CD4-positive, alpha-beta T cell (primary cell): ENCODE results near the gene ZNF79. TPM values are rescaled to one million over a fixed set of nuclear protein-coding genes. Genes with fewer than 3 reads are reported as not detected.
A peak's percentile ranks its signal among the peaks of the same experiment; 100 is the strongest.

ENCODE experiments used
- ATAC-seq: fragments of 200-7000 bp; cut with Tn5 transposase; one replicate; pipeline ENCODE4 v1.10.0; 2022; ENCODE audit warnings: mild to moderate bottlenecking; ENCODE audit not compliant: poor library complexity
- CTCF ChIA-PET: fragments of 350-600 bp; sonication (Branson Sonifier 250); formaldehyde crosslinking; loops from one replicate; lab custom pipeline; 2021; ENCODE audit warnings: antibody characterized with exemption, inconsistent platforms; lab: Charles Lee
- POLR2A ChIA-PET: fragments of 350-600 bp; sonication (Branson Sonifier 250); formaldehyde crosslinking; loops from one replicate; lab custom pipeline; 2021; ENCODE audit warnings: antibody characterized with exemption, inconsistent platforms; lab: Charles Lee
- DNase-seq, 14 experiments: peaks; one replicate each; pipeline ENCODE4 v3.0.0-alpha.2; 2013 to 2020; ENCODE audit warnings: mixed read lengths in 2 of 14
- H3K27ac ChIP-seq, 2 donors: one replicate each; pipeline versions ENCODE4 v1.5.1 to v1.7.0; 2013; ENCODE audit warnings: low read length in 2 of 2, low read depth in 1 of 2, mild to moderate bottlenecking in 1 of 2
- H3K27me3 ChIP-seq, 2 experiments: 1 replicate in 1 of 2; 2 replicates in 1 of 2; pipeline versions ENCODE4 v1.6.1 to v1.7.0; 2013; ENCODE audit warnings: low read length in 2 of 2, control low read depth in 1 of 2, mild to moderate bottlenecking in 1 of 2, moderate library complexity in 1 of 2; ENCODE audit not compliant: insufficient read depth in 2 of 2, control insufficient read depth in 1 of 2
- H3K36me3 ChIP-seq: one replicate; pipeline ENCODE4 v1.6.1; 2013; ENCODE audit warnings: low read length, control low read depth; ENCODE audit not compliant: insufficient read depth
- H3K4me1 ChIP-seq: one replicate; pipeline ENCODE4 v1.6.1; 2013; ENCODE audit warnings: low read length, control low read depth; ENCODE audit not compliant: insufficient read depth
- H3K4me3 ChIP-seq: one replicate; pipeline ENCODE4 v1.5.1; 2013; ENCODE audit warnings: mild to moderate bottlenecking, low read length, moderate library complexity
- H3K9me3 ChIP-seq, 2 experiments: 1 replicate in 1 of 2; 2 replicates in 1 of 2; pipeline versions ENCODE4 v1.6.1 to v1.7.0; 2013; ENCODE audit warnings: low read length in 2 of 2, mild to moderate bottlenecking in 2 of 2, control low read depth in 1 of 2, moderate library complexity in 1 of 2; ENCODE audit not compliant: control insufficient read depth in 1 of 2, insufficient read depth in 1 of 2
- H3K27ac Mint-ChIP-seq: one replicate; pipeline ENCODE4 v1.8.0; 2020; ENCODE audit warnings: mixed read lengths
- H3K27me3 Mint-ChIP-seq: one replicate; pipeline ENCODE4 v1.8.0; 2021; ENCODE audit warnings: mixed read lengths
- H3K36me3 Mint-ChIP-seq: one replicate; pipeline ENCODE4 v1.8.0; 2021; ENCODE audit warnings: low read depth, mixed read lengths
- H3K4me1 Mint-ChIP-seq: one replicate; pipeline ENCODE4 v1.8.0; 2021; ENCODE audit warnings: low read depth, mixed read lengths
- H3K4me3 Mint-ChIP-seq: one replicate; pipeline ENCODE4 v1.8.0; 2020; ENCODE audit warnings: mild to moderate bottlenecking, mixed read lengths
- H3K9me3 Mint-ChIP-seq: one replicate; pipeline ENCODE4 v1.8.0; 2020; ENCODE audit warnings: mixed read lengths
- intact Hi-C, 2 experiments: fragments of 100-400 bp; cut with DNase I in 1 of 2; cut with micrococcal nuclease in 1 of 2; formaldehyde crosslinking; loops; one replicate each; pipeline versions ENCODE4 v1.15.1 to v1.9.0; 2023 to 2025; cut with DNase I, micrococcal nuclease
- total RNA-seq, 174 experiments: library from RNA in 2 of 174; stranded (reverse) in 2 of 174; gene quantifications; one replicate each; pipeline ENCODE4 v1.2.3 and lab custom pipeline; 2021 to 2026
- TF ChIP-seq, protein P1 (sequence below): fragments of 200-600 bp; IDR thresholded peaks from one replicate; pipeline ENCODE4 v1.8.0; 2022; ENCODE audit warnings: antibody characterized with exemption, mild to moderate bottlenecking

Gene ZNF79
- total RNA-seq, 2 experiments from 2014 or later = 4.3 to 4.9 TPM

DNA sequence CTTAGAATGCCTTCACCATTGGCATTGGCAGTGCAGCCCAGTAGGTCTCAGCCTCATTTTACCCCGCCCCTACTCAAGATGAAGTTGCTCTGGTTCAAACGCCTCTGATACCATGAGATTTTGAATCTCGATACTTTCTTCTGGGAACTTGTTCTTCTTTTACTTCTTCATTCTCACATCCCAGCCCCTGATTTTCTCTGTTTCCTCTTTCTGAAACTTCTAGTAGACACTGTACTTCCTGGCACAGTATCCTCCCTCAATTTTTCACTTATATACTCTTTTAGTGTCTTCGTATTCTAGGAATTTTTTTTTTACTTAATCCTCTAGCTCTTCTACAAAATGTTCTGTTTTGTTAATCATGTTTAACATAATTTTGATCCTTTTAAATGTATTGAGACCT, 13.1 kb upstream of the ZNF79 start:
- Mint-ChIP-seq H3K9me3 (no peaks in the 10 kb centered on the region), H3K4me1 (no peaks in the 10 kb centered on the region), H3K4me3 (no peak overlapping the region), H3K27me3 (peaks cover 76% of the 10 kb centered on the region), H3K36me3 (no peaks in the 10 kb centered on the region), H3K27ac (no peak overlapping the region)
- Histone ChIP-seq H3K27me3 (peaks cover 12 to 38% of the 10 kb centered on the region in 2 experiments), H3K9me3 (no peaks in the 10 kb centered on the region), H3K36me3 (no peaks in the 10 kb centered on the region), H3K27ac (no peak overlapping the region), H3K4me3 (no peak overlapping the region), H3K4me1 (no peaks in the 10 kb centered on the region)
- TF ChIP-seq, protein P1, sequence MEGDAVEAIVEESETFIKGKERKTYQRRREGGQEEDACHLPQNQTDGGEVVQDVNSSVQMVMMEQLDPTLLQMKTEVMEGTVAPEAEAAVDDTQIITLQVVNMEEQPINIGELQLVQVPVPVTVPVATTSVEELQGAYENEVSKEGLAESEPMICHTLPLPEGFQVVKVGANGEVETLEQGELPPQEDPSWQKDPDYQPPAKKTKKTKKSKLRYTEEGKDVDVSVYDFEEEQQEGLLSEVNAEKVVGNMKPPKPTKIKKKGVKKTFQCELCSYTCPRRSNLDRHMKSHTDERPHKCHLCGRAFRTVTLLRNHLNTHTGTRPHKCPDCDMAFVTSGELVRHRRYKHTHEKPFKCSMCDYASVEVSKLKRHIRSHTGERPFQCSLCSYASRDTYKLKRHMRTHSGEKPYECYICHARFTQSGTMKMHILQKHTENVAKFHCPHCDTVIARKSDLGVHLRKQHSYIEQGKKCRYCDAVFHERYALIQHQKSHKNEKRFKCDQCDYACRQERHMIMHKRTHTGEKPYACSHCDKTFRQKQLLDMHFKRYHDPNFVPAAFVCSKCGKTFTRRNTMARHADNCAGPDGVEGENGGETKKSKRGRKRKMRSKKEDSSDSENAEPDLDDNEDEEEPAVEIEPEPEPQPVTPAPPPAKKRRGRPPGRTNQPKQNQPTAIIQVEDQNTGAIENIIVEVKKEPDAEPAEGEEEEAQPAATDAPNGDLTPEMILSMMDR = no peak
- ATAC-seq (no peak), DNase-seq (no peak)
- ChIA-PET CTCF (no interaction called here), POLR2A (no interaction called here)
- intact Hi-C loops = no loop called here

DNA sequence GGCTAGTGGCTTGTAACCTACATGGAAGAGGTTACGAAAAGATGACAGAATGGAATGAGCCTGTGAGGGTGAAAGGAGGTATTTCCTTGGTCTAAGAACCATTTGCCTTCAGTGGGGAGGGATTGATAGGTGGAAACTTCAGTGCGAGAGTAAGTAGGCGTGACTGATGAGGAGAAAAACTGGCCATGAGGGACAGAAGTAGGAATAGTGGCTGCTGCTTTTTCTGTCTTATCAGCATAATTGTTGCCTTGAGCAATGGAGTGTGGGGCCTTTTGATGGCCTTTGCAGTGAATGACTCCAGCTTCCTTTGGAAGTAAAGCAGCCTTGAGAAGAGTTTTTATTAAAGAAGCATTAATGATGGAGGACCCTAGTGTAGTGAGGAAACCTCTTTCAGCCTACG, 9.0 kb upstream of the ZNF79 start:
- H3K4me3 ChIP-seq = no peak overlapping the region
- peak in 1 of 14 experiments; percentile 1 for DNase-seq
- no peak for ATAC-seq
- Mint-ChIP-seq H3K4me3 (no peak overlapping the region), H3K27ac (no peak overlapping the region), H3K36me3 (no peaks in the 10 kb centered on the region), H3K27me3 (peaks cover 53% of the 10 kb centered on the region), H3K4me1 (no peaks in the 10 kb centered on the region), H3K9me3 (no peaks in the 10 kb centered on the region)
- H3K27me3 ChIP-seq = peaks cover 5 to 38% of the 10 kb centered on the region in 2 experiments
- H3K36me3 ChIP-seq = no peaks in the 10 kb centered on the region
- intact Hi-C loops = no loop called here
- no peak overlapping the region for H3K27ac ChIP-seq
- no peaks in the 10 kb centered on the region for H3K9me3 ChIP-seq
- CTCF ChIA-PET = interaction anchor here (0.6 kb wide), 1 partner anchor 21 kb away, joined by 3 read pairs; no protein-coding TSS in a partner anchor
- peaks cover 10% of the 10 kb centered on the region for H3K4me1 ChIP-seq
- TF ChIP-seq, protein P1 = no peak
- POLR2A ChIA-PET = no interaction called here

DNA sequence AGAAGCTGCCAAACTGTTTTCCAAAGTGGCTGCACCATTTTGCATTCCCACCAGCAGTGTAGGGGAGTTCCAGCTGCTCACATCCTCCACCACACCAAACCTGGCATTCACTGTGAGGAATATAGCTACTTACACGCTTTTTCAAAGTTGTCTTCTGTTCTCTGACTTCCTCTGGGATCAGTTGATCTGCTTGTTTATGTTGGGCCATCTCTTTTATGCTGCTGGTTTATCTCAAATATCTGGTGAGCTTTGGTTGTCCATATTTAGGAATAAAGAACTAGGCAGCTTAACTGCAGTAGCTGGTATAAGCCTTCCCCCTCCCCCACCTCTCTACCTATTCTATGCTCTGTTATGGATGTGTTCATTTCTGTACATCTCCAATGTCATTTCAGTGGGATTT, 8.5 kb upstream of the ZNF79 start:
- H3K27me3 ChIP-seq = peaks cover 5 to 35% of the 10 kb centered on the region in 2 experiments
- Mint-ChIP-seq H3K4me3 (no peak overlapping the region), H3K27ac (no peak overlapping the region), H3K36me3 (no peaks in the 10 kb centered on the region), H3K4me1 (no peaks in the 10 kb centered on the region), H3K27me3 (peaks cover 52% of the 10 kb centered on the region), H3K9me3 (no peaks in the 10 kb centered on the region)
- H3K4me1 ChIP-seq = peaks cover 10% of the 10 kb centered on the region
- no peaks in the 10 kb centered on the region for H3K9me3 ChIP-seq
- no peak overlapping the region for H3K4me3 ChIP-seq
- DNase-seq (peak in 1 of 14 experiments; percentile 1), ATAC-seq (no peak)
- H3K36me3 ChIP-seq = no peaks in the 10 kb centered on the region
- ChIA-PET POLR2A (no interaction called here), CTCF (interaction anchor here (0.6 kb wide), 1 partner anchor 22 kb away, joined by 3 read pairs; no protein-coding TSS in a partner anchor)
- intact Hi-C loops = no loop called here
- no peak overlapping the region for H3K27ac ChIP-seq
- TF ChIP-seq, protein P1 = no peak
